ENCODE data around the gene BCAS3.

- TF ChIP-seq GATA2 (IDR thresholded peaks at IDR 0.05; ENCODE audit: low read depth, low read length) (no peak), GATA3 (IDR thresholded peaks at IDR 0.05; ENCODE audit: low read depth, low read length) (no peak)
These were observed 346.3 kb downstream of the BCAS3 start for GRCh38 chr17:61023996-61024395.

Data from SH-SY5Y (cell line).